CD4-positive, alpha-beta T cell treated with Interleukin-1 beta for 1 hour (primary cell): ENCODE results near the gene PTDSS2.
"Not testable (repeated sequence)": the region's sequence is repeated elsewhere in the genome, so short reads cannot be mapped to it uniquely, and the experiment has no call there.

Experiments
- DNase-seq, 2 donors: peaks; one replicate each; pipeline ENCODE4 v3.0.0-alpha.2; 2020 to 2022

The PTDSS2 gene

DNA sequence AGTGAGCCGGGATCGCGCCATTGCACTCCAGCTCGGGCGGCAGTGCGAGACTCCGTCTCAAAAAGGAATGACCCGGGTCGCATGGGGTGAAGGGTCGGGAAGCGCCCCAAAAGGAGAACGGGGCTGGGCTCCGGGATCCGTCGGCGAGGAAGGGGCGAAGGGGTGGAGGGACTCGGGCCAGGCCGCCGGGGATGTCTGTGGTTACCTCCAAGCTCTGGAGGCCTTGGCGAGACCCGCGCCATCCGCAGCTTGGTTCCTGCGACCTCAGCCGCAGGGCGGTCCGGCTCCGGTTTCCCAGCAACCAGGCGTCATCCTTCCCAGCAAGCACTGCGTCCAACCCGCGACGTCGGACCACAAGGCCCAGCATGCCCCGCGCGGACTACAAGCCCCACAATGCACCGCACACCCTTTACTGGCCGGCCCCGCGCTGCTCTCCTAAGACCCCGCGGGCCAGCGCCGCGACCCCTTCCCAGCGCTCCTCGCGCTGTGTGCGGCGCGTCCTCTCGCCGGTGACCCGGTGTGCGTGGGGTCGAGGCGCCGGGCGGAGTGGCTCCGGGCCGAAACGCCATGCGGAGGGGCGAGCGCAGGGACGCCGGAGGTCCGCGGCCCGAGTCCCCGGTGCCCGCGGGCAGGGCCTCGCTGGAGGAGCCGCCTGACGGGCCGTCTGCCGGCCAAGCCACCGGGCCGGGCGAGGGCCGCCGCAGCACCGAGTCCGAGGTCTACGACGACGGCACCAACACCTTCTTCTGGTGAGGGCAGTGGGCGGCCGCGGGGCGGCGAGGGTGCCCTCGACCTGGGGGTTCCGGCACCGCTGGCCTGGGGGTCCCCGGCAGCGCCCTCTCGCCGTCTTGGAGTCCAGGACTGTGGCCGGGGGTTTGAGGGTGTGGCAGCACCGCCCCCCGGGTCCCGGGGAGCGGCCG is at the start of gene PTDSS2:
Gene PTDSS2, plus strand, starts transcription at position 391 of the 920 bp plus-strand sequence. Its CDS starts 177 bp downstream, at position 568.
- DNase-seq, result peak; percentile 93

DNA sequence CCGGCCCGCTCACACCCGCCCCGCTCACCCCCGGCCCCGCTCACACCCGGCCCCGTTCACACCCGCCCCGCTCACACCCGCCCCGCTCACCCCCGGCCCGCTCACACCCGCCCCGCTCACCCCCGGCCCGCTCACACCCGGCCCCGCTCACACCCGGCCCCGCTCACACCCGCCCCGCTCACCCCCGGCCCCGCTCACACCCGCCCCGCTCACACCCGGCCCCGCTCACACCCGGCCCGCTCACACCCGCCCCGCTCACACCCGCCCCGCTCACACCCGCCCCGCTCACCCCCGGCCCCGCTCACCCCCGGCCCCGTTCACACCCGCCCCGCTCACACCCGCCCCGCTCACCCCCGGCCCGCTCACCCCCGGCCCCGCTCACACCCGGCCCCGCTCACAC is 48.9 kb upstream of the PTDSS2 start:
- DNase-seq, result not testable (repeated sequence)

DNA sequence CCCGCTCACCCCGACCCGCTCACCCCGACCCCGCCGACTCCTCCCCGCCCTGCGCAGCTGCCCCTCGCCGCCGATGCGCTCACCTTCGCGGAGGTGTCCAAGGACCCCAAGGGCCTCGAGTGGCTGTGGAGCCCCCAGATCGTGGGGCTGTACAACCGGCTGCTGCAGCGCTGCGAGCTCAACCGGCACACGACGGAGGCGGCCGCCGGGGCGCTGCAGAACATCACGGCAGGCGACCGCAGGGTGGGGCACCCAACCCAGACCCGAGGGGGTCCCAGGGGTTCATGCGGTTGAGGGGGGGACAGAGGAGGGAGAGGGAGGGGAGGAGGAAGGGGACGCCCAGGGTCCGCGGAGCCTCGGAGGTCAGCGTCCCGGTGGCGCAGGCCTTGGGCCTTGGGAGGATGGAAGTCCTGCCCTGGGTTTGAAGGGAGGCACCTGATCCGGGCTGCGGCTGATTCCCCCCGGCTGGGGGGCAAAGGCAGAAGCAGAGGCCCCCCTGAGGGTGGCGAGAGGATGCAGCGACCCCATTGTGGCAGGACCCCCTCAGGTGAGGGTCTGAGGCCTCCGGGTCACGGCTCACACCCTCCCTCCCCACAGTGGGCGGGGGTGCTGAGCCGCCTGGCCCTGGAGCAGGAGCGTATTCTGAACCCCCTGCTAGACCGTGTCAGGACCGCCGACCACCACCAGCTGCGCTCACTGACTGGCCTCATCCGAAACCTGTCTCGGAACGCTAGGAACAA is 46.9 kb upstream of the PTDSS2 start:
- DNase-seq, result no peak

DNA sequence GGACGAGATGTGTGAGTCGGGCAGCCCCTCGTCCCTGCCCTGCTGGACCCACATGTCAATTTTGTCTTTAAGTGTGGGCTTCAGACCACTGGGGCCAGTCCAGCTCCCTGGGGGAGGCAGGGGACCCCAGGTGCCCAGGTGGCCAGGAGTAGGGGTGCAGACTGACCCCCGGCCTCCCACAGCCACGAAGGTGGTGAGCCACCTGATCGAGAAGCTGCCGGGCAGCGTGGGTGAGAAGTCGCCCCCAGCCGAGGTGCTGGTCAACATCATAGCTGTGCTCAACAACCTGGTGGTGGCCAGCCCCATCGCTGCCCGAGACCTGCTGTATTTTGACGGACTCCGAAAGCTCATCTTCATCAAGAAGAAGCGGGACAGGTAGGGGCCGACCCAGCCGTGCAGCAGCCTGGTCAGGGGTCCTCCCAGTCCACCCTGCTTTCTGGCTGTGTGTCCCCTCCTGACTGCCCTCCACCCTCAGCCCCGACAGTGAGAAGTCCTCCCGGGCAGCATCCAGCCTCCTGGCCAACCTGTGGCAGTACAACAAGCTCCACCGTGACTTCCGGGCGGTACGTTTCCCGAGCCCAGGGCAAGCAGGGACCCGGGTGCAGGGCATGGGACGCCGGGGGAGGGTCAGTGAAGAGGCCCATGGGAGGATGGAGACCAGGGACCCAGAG is 46.2 kb upstream of the PTDSS2 start:
- DNase-seq, result no peak

DNA sequence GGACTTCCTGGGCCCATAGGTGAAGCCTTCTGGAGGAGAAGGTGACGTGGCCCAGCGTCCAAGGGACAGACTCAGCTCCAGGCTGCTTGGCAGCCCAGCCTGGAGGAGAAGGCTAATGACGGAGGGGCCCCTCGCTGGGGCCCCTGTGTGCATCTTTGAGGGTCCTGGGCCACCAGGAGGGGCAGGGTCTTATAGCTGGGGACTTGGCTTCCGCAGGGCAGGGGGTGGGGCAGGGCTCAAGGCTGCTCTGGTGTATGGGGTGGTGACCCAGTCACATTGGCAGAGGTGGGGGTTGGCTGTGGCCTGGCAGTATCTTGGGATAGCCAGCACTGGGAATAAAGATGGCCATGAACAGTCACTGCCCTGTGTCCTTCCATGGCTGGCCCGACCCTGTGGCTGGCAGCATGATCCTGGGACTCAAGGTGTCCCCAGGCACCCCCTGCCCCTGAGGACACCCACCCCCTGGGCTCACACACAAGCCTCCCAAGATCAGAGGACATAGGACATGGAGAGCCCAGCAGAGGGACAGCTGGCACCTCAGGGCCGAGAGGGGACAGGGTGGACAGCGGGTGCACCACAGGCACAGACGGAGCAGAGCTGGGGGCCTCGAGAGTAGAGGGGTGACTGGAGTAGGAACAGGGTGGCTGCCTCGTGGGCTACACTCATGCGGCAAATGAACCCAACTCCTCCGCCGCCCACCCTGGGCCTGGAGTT is 45.4 kb upstream of the PTDSS2 start:
- no peak for DNase-seq

DNA sequence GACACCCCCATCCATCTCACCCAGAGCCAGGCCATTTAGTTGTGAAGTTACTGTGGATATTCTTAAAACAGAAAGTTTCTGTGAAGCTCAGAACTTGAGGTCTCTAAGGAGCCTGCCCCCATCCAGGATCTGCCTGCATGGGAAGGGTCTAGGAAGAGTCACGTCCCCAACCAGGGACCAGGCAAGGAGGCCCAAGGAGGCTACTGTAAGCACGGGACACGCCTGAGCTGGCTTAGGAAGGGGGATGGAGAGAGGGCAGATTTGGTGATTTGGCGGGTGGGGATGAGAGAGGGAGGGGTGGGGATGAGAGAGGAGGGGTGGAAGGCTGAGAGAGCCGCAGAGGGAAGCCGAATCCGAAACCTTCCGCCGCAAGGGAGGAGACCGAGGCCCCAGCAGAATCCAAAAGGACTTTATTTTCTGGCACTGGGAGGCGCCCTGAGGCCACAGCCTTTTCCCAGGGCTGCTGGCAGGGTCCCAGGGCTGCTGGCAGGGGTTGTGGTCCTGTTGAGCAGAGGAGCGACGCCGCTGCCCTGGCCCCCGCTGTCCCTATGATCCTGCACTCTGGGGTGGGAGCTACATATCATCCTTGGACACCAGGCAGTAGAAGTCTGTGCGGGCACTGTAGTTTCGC is 44.6 kb upstream of the PTDSS2 start:
- no peak for DNase-seq

DNA sequence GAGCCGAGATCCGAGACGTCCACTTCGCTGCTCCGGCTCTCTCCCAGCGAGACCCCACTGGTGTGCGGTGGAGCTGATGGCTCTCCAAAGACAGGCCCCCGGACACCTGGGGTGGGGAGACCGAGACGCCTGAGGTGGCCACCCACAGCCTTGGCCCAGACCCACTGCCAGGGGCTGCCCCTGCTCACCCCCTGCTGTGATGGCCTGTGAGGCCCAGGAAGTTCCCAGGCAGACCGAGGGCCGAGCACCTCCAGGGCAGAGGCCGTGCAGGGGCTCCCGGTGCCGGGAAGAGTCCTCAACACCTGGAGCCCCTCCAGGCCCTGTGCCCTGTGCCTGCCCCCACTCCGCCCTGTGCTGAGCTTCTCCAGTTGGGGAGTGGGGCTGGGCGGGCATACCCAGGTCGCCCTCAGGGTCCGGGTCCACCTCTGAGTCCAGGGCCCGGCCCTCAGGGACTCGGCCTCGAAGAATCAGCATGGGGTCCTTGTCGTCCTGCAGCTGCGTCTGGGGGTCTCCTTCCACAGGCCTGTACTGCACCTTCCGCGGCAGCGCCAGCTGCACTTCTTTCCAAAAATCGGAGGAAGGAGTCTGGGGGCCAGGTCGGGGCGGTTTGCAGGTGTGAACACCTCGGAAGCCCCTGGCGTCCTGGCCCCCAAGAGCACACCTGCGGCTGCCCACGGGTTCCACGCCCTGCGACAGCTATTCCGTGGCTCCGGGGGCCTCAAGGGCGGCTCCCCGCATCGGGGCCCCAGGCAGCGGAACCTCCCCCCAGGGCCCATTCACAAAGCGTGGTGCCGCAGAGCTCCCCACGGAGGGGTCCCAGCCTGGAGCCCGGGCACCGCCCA is 43.9 kb upstream of the PTDSS2 start:
- no peak for DNase-seq

DNA sequence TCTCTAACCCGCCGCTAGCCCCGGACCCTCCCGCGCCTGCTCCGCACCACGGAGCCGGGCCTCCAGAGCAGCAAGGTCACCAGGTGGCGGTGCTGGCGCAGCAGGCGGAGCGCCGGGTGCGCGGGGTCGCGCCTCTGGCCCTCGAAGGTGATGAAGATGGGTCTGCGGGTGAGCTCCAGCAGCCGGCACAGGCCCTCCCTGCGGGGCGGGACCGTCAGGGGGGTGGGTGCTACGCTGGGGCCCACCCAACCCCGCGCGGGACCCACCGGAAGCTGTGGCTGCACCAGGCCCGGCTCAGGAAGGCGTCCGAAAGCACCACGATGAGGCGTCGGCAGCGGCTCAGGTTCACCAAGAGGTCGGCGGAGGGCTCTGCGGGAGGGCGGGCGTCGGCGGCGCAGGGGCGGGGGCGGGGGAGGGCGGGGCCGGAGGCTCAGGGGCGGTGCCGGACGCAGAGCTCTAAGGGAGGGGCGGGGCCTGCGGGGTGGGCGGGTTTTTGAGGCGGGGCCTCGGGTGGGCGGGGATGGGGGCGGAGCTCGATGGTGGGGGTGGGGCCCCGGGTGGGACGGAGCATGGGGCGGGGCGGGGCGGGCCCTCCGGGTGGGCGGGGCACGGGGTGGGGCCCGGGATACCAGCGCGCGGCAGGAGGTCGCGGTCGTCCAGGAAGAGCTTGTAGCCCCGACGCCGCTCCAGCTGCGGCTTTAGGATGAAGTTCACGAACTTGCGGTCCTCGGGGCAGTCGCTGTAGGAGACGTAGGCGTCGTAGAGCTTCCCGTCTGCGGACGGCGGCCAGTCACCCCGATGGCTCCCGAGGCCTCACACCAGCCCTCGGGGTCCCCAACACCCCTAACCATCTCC is 43.1 kb upstream of the PTDSS2 start:
- DNase-seq, result peak; percentile 96 to 97

DNA sequence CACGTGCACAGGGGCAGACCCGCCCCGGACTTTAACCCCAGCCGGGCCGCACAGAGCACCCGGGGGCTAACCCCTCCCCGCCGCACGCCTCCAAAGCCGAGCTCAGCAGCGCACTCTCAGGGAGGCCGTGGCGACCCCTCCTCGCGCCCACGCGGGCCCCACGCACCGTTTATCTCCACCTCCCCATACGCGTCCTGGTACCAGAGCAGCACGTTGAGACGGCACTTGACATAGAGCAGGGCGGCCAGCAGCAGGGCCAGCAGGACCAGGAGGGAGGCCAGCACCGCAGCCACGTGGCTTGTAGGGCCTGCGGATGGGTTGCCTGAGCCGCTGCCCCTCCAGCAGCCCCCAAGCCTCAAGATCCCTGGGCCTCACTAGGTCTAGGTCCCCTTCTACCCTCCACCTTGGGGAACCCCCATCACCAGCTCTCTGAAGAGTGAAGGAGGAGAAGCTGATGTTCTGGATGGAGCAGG is 42.4 kb upstream of the PTDSS2 start:
- DNase-seq, result no peak

DNA sequence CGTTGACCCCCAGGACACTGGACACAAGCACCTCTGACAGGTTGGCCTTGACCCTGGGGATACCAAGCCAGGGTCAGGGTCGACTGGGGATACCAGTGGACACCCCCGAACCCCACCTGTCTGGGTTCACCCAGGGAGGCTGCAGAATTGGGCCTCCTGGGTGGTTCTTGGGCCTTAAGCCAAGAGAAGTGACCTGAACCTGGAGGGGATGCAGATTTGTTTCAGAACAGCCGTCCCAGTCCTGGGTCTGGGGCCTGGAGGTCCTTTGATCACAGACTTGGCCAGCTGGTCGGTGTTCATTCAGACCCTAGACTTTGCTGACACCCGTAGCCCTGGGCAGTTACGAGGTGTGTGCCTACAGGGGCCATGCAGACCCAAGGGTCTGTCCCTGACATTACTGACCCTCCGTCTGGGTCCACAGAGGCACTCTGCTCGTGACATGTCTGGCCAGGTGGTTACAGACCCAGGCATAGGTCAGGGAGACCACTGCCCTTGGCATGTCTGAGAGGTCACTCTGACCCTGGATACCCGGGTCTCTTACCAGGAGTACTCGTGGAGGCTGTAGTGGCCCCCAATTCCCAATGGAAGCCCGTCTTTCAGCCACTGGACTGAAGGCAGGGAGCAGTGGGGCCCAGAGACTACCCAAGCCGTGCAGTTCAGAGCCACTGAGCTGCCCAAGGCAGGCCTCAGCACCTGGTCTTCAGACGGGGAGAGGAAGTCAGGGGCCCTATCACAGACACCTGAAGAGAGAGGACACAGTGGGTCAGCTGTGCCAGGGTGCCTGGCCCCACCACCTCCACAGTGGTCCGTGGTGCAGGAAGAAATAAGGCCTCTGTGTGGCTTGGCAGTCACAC is 41.7 kb upstream of the PTDSS2 start:
- no peak for DNase-seq

DNA sequence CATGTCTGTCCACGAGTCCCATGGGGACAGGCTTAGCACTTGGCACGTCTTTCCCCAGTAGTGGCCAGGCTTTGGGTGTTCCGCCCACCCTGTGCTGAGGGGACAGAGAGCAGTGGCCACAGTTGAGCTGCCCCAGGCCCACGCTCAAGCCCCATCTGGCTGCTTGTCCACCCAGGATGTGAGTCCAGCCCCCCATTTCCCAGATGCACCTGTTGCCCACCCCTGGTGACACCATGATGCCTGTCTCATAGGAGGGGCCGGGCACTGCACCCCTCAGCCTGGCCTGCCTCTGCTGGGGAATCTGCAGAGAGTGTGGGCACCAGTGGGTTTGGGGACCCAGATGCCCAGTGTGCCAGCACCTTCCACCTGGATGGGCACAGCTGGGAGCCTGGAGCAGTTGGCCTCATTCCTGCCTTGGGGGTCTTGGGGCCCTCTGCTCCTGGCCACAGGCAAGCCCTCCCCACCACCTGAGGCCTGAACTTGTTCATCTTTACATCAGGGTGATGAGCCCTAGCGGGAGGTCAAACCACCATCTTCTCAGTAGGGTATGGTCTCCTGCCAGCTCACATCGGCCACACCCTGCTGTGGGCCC is 41.0 kb upstream of the PTDSS2 start:
- DNase-seq, result no peak

DNA sequence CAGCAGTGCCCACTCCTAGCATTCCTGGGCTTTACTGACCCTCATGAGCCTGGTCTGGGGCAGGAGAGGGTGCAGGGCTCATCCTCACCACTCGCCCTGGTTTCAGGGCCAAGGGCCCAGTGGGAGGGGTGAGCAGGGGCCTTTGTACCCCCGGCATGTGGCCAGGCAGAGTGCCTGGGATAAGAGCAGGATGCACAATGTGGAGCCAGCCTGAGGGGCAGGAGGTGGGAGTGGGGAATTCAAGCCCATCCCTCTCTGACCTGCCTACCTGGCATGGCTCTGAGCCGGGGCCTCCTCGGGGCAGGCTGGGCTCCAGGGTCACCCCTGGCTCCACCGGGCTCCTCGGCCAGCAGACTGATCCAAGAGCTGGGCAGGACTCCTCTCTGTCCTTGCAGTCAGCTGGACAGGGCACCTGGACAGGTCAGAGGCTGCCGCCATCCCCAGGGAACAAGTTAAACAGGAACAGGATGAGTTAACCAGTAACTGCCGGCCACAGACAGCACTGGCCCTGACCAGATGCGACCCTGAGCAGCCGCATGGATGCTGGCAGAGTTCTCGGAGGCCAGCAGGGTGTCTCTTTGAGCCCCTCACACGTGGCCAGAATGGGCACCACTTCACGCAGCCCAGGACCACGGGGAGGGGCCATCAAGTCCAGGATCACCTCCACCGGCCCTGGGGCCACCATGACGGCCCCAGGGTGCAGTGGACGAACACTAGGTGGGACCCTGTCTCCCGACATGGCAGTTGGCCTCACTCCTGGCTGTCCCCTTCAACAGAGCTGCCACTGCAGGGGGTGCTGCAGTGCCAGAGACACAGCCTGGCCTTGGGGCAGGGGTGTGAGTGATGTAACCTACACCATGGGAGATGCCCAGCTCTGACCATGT is 40.2 kb upstream of the PTDSS2 start:
- DNase-seq, result no peak

DNA sequence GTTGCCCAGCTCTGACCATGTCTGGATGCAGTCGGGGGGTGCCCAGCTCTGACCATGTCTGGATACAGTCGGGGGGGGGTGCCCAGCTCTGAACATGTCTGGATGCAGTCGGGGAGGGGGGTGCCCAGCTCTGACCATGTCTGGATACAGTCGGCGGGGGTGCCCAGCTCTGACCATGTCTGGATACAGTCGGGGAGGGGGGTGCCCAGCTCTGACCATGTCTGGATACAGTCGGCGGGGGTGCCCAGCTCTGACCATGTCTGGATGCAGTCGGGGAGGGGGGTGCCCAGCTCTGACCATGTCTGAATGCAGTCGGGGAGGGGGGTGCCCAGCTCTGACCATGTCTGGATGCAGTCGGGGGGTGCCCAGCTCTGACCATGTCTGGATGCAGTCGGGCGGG is 39.4 kb upstream of the PTDSS2 start:
- DNase-seq, result not testable (repeated sequence)

DNA sequence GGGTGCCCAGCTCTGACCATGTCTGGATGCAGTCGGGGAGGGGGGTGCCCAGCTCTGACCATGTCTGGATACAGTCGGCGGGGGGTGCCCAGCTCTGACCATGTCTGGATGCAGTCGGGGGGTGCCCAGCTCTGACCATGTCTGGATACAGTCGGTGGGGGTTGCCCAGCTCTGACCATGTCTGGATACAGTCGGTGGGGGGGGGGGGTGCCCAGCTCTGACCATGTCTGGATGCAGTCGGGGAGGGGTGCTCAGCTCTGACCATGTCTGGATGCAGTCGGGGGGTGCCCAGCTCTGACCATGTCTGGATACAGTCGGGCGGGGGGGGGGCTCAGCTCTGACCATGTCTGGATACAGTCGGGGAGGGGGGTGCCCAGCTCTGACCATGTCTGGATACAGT is 38.6 kb upstream of the PTDSS2 start:
- not testable (repeated sequence) for DNase-seq

DNA sequence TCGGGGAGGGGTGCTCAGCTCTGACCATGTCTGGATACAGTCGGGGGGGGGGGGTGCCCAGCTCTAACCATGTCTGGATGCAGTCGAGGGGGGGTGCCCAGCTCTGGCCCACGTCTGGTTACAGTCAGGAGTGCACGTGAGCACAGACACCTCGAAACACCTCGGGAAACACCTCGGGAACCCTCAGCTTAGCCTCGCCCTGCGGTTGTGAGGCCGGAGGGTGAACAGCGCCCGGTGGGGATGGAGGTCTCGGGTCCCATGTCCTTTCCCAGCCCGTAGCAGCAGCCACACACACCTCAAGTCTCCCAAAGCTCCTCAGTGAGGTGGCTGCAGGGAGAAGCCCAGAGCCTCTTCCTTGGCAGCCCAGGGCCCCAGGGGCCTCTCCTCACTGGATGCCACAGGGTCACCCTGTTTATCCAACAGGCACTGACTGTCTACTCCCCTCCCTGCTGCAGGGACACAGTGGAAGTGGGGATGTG is 37.4 kb upstream of the PTDSS2 start:
- no peak for DNase-seq

DNA sequence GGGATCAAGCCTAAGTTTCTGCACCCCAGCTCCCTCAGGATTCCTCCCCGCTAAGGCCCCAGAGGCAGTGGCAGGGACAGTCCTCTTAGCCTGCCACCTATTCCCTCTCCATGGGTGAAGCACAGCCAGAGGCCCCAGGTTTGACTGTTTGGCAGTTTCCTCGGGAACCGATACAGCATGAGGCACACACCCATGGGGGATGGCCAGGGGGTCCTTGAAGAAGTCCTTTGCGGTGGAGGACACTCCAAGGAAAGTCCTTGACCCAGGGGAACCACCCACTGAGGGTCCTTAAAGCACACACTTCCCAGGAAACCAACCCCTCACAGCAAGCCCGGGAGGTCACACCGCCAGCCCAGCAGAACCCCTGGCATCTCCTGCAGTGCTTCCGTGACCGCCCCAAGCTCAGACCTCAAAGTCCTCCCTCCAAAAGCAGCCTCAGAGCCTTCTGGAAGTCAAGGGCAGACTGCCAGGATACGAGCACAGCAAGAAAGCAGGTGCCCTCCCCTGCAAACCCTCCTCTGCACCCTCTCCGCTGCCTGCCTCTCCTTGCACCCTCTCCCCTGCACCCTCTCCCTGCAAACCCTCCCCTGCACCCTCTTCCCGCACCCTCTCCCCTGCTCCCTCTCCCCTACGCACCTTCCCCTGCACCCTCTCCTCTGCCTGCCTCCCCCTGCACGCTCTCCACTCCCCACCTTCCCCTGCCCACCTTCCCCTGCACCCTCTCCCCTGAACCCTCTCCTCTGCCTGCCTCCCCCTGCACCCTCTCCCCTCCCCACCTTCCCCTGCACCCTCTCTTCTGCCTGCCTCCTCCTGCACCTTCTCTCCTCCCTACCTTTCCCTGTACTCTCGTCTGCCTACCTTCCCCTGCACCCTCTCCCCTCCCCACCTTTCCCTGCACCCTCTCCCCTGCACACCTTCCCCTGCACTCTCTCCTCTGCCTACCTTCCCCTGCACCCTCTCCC is 36.7 kb upstream of the PTDSS2 start:
- no peak for DNase-seq
